Measurements from ENCODE around the gene SYNGR3.

Gene SYNGR3

DNA sequence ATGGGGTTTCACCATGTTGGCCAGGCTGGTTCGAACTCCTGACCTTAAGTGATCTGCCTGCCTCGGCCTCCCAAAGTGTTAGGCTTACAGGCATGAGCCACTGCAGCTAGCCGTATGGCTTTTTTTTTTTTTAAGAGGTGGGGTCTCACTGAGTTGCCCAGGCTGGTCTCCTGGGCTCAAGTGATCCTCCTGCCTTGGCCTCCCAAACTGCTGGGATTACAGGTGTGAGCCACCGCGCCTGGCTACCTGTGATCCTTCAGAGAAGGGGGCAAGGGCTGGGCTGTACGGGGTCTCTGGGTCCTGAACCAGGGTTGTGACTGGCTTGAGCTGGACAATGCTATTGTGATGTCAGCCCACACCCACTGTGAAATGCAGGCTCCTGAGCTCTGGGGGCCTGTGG is 23.3 kb upstream of the SYNGR3 start, which contains the start of gene RNF151:
TSS of gene RNF151 (plus strand) at position 397 of the 400 bp plus-strand sequence. CDS start 26 bp downstream, outside the sequence.
- Histone ChIP-seq H3K9me2 (replicated peaks; ENCODE audit: insufficient read depth, low read length) (no peaks in the 10 kb centered on the region), H3K4me2 (ENCODE audit: low read depth, low read length) (peak within 1 kb of the TSS; percentile 93), H3K79me2 (ENCODE audit: low read length) (peaks cover 26% of the 10 kb centered on the region), H3K9me3 (replicated peaks; ENCODE audit: insufficient read depth, low read length) (no peaks in the 10 kb centered on the region), H3K4me1 (ENCODE audit: low read length) (peaks cover 7% of the 10 kb centered on the region; the same call in 1 of the 2 replicates), H3K36me3 (replicated peaks; ENCODE audit: insufficient read depth, low read length) (peaks cover 17% of the 10 kb centered on the region), H3K27me3 (replicated peaks; ENCODE audit: insufficient read depth, low read length) (no peaks in the 10 kb centered on the region), H3K27ac (ENCODE audit: low read length) (no peak within 1 kb of the TSS), H4K20me1 (ENCODE audit: insufficient read depth, low read length) (no peaks in the 10 kb centered on the region), H3K9ac (ENCODE audit: low read length) (peak within 1 kb of the TSS; percentile 94; the same call in 1 of the 2 replicates), H3F3A (ENCODE audit: insufficient read depth, low read length) (peaks cover 31% of the 10 kb centered on the region), H3K4me3 (ENCODE audit: low read length) (peak within 1 kb of the TSS; percentile 80), H2AFZ (ENCODE audit: low read length) (no peak within 1 kb of the TSS)
- TF ChIP-seq, protein P1, sequence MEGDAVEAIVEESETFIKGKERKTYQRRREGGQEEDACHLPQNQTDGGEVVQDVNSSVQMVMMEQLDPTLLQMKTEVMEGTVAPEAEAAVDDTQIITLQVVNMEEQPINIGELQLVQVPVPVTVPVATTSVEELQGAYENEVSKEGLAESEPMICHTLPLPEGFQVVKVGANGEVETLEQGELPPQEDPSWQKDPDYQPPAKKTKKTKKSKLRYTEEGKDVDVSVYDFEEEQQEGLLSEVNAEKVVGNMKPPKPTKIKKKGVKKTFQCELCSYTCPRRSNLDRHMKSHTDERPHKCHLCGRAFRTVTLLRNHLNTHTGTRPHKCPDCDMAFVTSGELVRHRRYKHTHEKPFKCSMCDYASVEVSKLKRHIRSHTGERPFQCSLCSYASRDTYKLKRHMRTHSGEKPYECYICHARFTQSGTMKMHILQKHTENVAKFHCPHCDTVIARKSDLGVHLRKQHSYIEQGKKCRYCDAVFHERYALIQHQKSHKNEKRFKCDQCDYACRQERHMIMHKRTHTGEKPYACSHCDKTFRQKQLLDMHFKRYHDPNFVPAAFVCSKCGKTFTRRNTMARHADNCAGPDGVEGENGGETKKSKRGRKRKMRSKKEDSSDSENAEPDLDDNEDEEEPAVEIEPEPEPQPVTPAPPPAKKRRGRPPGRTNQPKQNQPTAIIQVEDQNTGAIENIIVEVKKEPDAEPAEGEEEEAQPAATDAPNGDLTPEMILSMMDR (IDR thresholded peaks at IDR 0.05; ENCODE audit: low read length) = no peak
- TF ChIP-seq EZH2phosphoT487 (IDR thresholded peaks at IDR 0.05; ENCODE audit: low read length) (no peak), EZH2 (optimal IDR thresholded peaks at IDR 0.05; ENCODE audit: low read depth, low read length) (no peak)
- no peak for DNase-seq

DNA sequence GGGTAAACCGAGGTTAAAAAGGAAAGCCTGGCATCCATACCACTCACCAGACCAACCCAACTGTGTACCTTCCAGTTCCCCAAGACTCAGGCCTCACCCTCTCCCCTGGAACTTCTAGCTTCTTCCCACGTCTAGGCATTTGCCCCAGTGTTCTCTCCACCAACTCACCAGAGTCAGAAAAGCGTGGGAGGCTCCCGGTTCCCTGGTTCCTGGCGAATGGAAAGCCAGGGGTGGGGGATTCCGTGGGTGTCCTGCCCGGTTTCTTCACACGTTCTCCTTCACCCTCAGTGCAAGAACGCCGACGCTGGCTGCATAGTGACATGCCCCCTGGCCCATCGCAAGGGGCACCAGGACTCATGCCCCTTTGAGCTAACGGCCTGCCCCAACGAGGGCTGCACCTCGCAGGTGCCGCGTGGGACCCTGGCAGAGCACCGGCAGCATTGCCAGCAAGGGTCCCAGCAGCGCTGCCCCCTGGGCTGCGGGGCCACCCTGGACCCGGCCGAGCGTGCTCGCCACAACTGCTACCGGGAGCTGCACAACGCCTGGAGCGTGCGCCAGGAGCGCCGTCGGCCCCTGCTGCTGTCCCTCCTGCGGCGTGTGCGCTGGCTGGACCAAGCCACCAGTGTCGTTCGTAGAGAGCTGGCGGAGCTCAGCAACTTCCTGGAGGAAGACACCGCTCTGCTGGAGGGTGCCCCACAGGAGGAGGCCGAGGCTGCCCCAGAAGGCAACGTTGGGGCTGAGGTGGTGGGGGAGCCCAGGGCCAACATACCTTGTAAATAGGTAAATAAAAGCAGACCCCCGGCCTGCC is 21.4 kb upstream of the SYNGR3 start:
- Histone ChIP-seq H3K4me1 (ENCODE audit: low read length) (peaks cover 9% of the 10 kb centered on the region; the same call in 1 of the 2 replicates), H3F3A (ENCODE audit: insufficient read depth, low read length) (peaks cover 18% of the 10 kb centered on the region), H3K36me3 (replicated peaks; ENCODE audit: insufficient read depth, low read length) (peaks cover 8% of the 10 kb centered on the region), H3K9me2 (replicated peaks; ENCODE audit: insufficient read depth, low read length) (no peaks in the 10 kb centered on the region), H3K27me3 (replicated peaks; ENCODE audit: insufficient read depth, low read length) (no peaks in the 10 kb centered on the region), H3K79me2 (ENCODE audit: low read length) (peaks cover 39% of the 10 kb centered on the region), H3K4me3 (ENCODE audit: low read length) (no peak overlapping the region), H3K4me2 (ENCODE audit: low read depth, low read length) (no peak overlapping the region), H3K27ac (ENCODE audit: low read length) (no peak overlapping the region), H2AFZ (ENCODE audit: low read length) (no peak overlapping the region), H3K9me3 (replicated peaks; ENCODE audit: insufficient read depth, low read length) (no peaks in the 10 kb centered on the region), H3K9ac (ENCODE audit: low read length) (no peak overlapping the region), H4K20me1 (ENCODE audit: insufficient read depth, low read length) (no peaks in the 10 kb centered on the region)
- DNase-seq = no peak
- no peak for TF ChIP-seq EZH2 (optimal IDR thresholded peaks at IDR 0.05; ENCODE audit: low read depth, low read length)
- TF ChIP-seq, protein P1 (IDR thresholded peaks at IDR 0.05; ENCODE audit: low read length) = no peak
- no peak for TF ChIP-seq EZH2phosphoT487 (IDR thresholded peaks at IDR 0.05; ENCODE audit: low read length)

DNA sequence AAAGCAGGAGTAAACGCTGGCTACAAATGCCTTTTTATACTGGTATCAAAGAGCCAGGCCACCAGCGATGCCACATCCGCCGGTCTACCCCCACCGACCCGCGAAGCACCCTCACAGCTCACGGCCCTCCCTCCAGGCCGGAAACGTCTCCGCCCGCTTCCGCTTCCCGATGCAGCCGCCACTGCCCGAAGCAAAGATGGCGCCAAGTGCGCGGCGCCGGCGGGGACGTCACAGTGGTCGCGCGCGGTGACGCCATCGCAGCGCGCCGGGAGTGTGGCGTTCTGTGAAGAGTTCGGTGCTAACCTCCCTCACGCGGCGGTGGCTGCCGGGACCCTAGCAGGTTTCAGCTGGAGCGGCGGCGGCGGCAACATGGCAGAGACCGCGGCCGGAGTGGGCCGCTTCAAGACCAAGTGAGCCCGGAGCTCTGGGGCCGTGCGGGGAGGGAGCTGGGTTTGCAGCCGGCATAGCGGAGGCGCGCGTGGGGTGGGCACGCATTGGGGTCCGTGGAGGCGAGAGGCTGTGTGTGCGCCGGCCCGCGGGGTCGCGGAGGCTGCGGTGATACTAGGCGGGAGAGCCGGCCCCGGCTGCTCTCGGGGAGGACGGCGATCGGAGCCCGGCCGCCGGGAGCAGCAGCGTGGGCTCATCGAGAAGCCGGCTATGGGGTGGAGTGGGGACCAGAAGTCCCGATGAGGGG is 17.8 kb upstream of the SYNGR3 start, which contains the start of gene TBL3:
TSS of gene TBL3 (plus strand) at position 258 of the 694 bp plus-strand sequence. CDS start at position 370, 112 bp downstream.
- Histone ChIP-seq H3K4me2 (ENCODE audit: low read depth, low read length) (peak within 1 kb of the TSS; percentile 89), H3K9me3 (replicated peaks; ENCODE audit: insufficient read depth, low read length) (no peaks in the 10 kb centered on the region), H3K27me3 (replicated peaks; ENCODE audit: insufficient read depth, low read length) (no peaks in the 10 kb centered on the region), H3K4me1 (ENCODE audit: low read length) (0 out of 2 replicates have a peak, but pooled peaks cover 3% of the 10 kb centered on the region), H2AFZ (ENCODE audit: low read length) (peak within 1 kb of the TSS; percentile 69), H3K79me2 (ENCODE audit: low read length) (peaks cover 23% of the 10 kb centered on the region), H4K20me1 (ENCODE audit: insufficient read depth, low read length) (no peaks in the 10 kb centered on the region), H3F3A (ENCODE audit: insufficient read depth, low read length) (peaks cover 4% of the 10 kb centered on the region; the same call in 1 of the 2 replicates), H3K4me3 (ENCODE audit: low read length) (peak within 1 kb of the TSS; percentile 93), H3K9me2 (replicated peaks; ENCODE audit: insufficient read depth, low read length) (no peaks in the 10 kb centered on the region), H3K36me3 (replicated peaks; ENCODE audit: insufficient read depth, low read length) (no peaks in the 10 kb centered on the region), H3K27ac (ENCODE audit: low read length) (peak within 1 kb of the TSS; percentile 55; the same call in 1 of the 2 replicates), H3K9ac (ENCODE audit: low read length) (peak within 1 kb of the TSS; percentile 95)
- TF ChIP-seq EZH2 (optimal IDR thresholded peaks at IDR 0.05; ENCODE audit: low read depth, low read length) (no peak), EZH2phosphoT487 (IDR thresholded peaks at IDR 0.05; ENCODE audit: low read length) (no peak)
- TF ChIP-seq, protein P1 (IDR thresholded peaks at IDR 0.05; ENCODE audit: low read length) = no peak
- DNase-seq = peak; percentile 95

Data from MM.1S (cell line).